GM19467 (cell line): ENCODE results near the gene CST2.
"Not testable (repeated sequence)": the region's sequence is repeated elsewhere in the genome, so short reads cannot be mapped to it uniquely, and the experiment has no call there.

Source experiments
- ATAC-seq: cut with Tn5 transposase; IDR thresholded peaks from one replicate; pipeline ENCODE4 v1.9.1; 2021; ENCODE audit warnings: mild to moderate bottlenecking, moderate library complexity; ENCODE audit not compliant: unreplicated experiment

CST2 gene

DNA sequence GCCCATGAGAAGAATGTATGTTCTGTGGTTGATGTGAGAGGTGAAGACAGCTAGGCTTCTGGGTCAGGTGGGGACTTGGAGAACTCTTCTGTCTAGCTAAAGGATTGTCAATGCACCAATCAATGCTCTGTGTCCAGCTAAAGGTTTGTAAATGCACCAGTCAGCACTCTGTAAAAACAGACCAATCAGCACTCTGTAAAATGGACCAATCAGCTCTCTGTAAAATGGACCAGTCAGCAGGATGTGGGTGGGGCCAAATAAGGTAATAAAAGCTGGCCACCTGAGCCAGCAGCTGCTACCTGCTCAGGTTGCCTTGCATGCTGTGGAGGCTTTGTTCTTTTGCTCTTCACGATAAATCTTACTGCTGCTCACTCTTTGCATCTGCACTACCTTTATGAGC, 15.0 kb downstream of the CST2 start:
- ATAC-seq: not testable (repeated sequence)

DNA sequence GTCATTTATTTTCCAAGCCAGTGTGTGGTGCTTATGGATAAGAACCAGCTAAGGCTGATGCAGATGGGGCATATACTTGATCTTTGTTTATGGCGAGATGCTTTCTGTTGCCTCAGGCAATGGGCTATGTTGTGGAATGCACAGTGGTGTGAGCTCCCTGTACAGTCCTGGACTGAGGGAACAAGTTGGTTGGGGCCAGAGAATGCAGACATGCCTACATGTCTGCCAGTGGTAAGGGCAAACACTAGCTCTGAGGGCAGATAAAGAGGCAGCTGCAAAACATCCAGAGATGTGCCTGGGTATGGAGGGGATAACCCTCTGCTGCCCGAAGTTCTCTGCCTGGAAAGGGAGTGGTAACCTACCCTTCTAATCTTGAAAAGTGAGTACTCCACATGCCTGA, 16.2 kb downstream of the CST2 start:
- not testable (repeated sequence) for ATAC-seq

DNA sequence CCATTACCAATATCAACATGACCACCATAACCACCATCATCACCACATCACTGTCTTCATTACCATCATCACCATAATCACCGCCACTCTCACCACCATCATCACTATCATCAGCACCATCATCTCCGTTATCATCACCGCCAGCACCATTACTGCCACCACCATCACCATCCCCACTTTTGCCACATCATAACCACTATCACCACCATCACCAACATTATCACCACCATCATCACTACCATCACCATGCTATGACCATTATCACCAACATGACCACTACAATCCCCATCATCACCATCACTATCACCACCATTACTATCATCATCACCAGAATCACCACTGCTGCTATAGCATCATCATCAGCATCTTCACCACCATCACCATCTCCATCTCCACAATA, 25.7 kb downstream of the CST2 start:
- ATAC-seq: no peak

DNA sequence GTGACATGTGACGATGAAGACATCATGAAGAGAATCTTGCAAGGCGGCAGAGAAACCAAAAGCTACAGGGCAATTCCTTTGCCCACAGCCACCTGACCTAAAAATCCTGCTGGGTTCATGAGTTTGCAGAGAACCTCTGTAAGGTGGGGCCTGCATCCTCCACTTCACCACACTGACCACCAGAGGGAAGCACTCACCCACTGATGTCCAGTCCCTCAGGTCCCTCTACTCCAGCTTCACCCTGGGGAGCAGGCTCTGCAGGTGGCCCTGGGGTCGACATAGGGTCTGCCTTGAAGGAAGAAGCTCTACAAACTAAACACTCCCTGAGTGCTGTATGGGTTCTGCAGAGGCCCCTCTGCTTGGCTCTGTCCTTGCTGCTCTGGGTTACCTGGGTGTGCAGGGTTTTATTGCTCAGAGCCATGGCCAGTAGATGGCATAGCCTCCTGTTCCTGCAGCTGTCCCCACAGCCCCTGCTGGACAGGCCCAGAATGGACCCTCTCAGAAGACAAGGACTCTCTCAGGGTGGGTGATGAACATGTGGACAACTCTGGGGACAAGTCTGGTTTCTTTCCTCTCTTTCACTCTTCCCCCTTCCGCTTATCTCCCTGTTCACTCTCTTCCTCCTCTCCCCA, 27.2 kb downstream of the CST2 start:
- not testable (repeated sequence) for ATAC-seq

DNA sequence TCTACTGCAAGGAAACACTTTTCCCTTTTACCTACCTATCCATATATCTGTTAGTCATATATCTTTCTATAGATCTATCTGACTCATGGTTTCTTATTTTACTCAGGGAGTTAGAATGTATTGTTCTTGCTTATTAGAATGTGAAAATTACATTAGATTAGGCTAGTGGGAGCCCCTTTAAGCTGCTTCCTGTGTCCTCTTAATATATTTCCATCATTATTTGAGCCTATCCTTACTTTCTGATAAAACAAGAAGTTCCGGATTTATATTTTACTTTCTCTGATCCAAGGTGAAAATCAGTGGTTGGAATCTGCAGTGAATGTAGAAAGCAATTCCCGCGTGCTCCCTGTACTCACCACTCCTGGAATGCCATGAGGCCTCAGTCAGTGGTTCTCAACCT, 31.0 kb downstream of the CST2 start:
- ATAC-seq: no peak

DNA sequence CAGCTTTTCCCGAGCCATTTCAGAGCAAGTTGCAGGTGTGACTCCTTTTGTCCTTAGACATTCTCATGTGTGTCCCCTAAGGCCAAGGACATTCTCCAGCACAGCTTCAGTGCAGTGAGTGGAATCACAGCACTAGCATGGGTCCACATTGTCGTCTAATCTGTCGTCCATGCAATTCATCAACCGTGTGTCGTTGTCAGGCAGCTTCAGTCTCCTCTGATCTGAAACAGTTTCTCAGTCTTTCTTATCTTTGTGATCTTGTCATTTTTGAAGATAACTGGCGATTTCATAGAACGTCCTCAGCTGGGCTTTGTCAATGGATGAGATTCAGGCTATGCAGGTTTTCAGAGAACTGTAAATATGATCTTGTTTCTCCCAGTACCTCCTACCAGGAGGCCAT, 31.7 kb downstream of the CST2 start:
- no peak for ATAC-seq

DNA sequence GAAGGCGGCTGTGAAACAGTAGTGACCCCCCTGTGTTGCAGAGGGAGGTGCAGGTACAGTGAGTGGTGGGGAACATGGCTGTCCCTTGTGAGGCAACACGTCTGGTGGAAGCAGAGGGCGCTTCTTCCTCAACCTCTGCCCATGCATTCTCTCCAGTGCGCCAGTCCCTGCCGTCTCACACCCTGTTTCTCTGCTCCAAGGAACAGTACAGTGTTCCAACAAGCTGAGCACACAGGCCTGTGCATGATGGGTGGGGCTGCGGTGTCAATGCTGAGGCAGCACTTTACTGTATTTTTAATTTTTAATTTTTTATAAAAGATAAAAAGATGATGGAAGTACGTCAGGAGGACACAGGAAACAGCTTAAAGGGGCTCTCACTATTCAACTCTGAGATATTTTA, 32.5 kb downstream of the CST2 start:
- no peak for ATAC-seq

DNA sequence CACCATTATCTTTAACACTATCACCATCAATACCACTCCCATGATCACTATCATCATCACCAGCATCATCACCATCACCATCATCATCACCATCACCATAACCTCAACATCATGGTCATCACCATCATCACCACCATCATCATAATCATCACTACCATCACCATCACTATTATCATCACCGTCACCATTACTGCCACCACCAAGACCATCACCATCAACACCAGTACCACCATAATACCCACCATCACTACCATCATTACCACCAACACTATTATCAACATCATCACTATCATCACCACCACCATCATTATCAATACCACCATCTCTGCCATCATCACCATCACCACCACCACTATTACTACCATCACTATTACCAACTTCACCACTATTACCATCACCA, 43.1 kb downstream of the CST2 start:
- ATAC-seq: no peak

DNA sequence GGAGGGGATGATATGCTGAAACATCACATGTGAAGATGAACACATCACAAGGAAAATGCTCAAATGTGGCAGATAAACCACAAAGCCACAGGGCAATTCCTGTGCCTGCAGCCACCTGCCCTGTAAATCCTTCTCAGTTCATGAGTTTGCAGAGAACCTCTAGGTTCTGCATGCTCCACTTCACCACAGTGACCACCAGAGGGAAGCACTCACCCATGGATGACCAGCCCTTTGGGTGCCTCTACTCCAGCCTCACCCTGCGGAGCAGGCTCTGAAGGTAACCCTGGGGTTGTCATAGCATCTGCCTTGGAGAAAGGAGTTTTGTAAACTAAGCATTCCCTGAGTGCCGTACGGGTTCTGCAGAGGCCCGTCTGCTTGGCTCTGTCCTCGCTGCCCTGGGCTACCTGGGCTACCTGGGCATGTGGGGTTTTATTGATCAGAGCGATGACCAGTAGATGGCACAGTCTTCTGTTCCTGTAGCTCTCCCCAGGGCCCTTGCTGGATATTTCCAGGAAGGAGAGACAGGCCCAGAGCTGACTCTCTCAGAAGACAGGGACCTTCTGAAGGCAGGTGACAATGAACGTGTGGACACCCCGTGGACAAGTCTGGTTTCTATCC, 44.1 kb downstream of the CST2 start:
- ATAC-seq: peak; percentile 66

DNA sequence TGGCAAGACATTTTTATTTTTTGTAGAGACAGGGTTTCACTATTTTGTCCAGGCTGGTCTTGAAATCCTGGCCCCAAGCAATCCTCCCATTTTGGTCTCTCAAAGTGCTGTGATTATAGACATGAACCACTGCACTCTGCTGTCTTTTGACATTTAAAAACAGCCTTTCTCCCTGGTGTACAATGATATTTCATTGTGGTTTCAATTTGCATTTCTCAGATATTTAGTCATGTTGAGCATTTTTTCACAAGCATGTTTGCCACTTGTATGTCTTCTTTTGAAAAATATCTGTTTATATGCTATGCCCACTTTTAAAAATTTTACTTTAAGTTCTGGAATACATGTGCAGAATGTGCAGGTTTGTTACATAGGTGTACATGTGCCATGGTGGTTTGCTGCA, 47.9 kb downstream of the CST2 start:
- ATAC-seq: not testable (repeated sequence)

DNA sequence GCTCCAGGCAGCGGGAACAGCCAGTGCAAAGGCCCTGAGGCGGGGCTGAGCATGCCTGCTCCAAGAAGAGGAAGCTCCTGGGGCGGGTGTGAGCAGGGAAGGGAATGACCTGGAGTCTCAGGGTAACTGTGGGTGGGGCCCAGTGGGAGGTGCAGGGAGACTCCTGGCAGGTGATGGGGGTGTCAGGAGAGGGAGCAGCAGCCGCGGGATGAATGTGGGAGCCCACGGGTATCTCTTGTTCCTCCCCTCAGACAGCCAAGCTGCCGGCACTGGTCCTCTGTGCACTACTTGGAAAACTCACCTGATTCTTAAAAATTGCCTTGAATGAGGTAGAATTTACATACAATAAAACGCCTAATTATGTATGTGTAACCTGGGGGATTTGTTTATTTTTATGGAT, 49.1 kb downstream of the CST2 start:
- ATAC-seq: not testable (repeated sequence)

DNA sequence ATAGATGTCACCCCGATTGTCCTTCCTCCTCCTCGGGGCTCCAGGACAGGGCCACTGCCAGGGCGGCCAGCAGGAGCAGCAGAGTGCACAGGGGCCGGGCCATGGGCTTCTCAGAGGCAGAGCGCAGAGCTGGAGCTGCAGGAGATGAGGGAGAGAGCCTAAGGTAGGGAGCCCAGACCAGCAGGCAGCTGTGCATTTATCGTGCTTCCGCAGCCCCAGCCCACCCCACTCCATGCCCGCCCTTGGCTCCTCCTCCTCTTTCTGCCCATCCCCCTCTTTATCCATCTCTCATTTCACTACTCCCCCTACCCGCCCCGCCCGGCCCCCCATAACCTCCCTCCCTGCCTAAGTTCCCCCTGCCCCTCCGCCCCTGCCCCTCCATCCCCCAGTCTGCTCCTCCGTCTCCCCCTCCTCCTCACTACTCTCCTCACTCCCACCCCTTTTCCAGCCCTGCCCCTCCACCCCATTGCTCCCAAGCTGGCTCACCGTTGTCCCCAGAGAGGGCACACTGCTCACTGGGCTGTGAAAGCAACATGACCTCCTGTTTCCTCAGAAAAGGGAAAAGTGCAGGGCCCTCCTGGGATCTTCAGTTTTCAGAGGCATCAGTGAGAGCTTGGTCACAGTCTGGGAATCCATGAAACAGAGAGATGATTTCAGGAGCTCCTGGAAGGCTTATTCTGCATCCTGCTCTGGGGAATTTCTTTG, 50.3 kb downstream of the CST2 start:
- ATAC-seq: no peak

DNA sequence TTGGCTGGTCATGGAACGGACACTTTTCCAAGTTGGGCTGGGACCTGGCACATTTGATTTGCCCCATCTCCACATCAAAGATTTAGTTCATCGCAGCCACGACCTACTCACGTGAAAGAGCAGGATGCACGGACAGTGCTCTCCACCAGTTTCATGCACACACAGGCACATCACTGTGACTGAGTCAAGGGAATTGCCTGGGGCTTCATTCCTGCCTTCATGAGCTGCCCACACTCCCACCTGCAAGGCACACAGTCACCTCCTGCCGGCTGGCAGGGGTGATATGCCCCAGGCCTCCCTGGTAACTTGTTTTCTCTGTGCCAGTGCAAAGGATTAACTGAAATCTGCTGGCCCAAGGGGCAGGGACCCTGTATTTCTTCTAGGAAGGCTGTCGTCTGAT, 52.4 kb downstream of the CST2 start:
- ATAC-seq: no peak
